IMR-90 (cell line): ENCODE data around the gene MPC1. TPM values are rescaled to one million over a fixed set of nuclear protein-coding genes. Genes with fewer than 3 reads are reported as not detected.

Source experiments
- ATAC-seq: fragments of 200-7000 bp; cut with Tn5 transposase; 2 replicates; pipeline ENCODE4 v1.9.1; 2020; ENCODE audit warnings: low read depth, mild to moderate bottlenecking, moderate library complexity
- BruUV-seq: library from RNA; stranded (reverse); fragments of 400-500 nt; replicated peaks from 2 replicates; lab custom pipeline; 2021; lab: Mats Ljungman, UMichigan
- CTCF ChIA-PET: fragments of 300-600 bp; formaldehyde crosslinking; extraction: SDS; loops from one replicate; lab custom pipeline; 2021; ENCODE audit warnings: antibody characterized with exemption; lab: Yijun Ruan, JAX
- POLR2A ChIA-PET: fragments of 300-600 bp; sonication (Branson Sonifier 250); formaldehyde crosslinking; loops from one replicate; lab custom pipeline; 2022; ENCODE audit warnings: antibody characterized with exemption; ENCODE audit not compliant: unreplicated experiment; lab: Charles Lee
- DNase-seq: peaks from one replicate; pipeline ENCODE4 v3.0.0; 2013
- H2AFZ ChIP-seq: replicated peaks from 2 replicates; pipeline ENCODE3; 2013; ENCODE audit warnings: low read length, mild to moderate bottlenecking; ENCODE audit not compliant: poor library complexity
- H2AK5ac ChIP-seq: 2 replicates; pipeline ENCODE4 v1.6.1; 2013; ENCODE audit warnings: low read depth, low read length, inconsistent platforms
- H2AK9ac ChIP-seq: replicated peaks from 2 replicates; pipeline ENCODE3; 2013; ENCODE audit warnings: mild to moderate bottlenecking, low read depth, low read length, moderate library complexity; ENCODE audit not compliant: poor library complexity
- H2BK120ac ChIP-seq: 2 replicates; pipeline ENCODE4 v1.6.1; 2013; ENCODE audit warnings: low read depth, low read length, inconsistent platforms
- H2BK15ac ChIP-seq: 3 replicates; pipeline ENCODE4 v1.6.1; 2013; ENCODE audit warnings: low read depth, low read length, inconsistent platforms
- H2BK20ac ChIP-seq: 2 replicates; pipeline ENCODE4 v1.6.1; 2013; ENCODE audit warnings: low read depth, mild to moderate bottlenecking, inconsistent platforms, low read length, moderate library complexity
- H2BK5ac ChIP-seq: 2 replicates; pipeline ENCODE4 v1.6.1; 2013; ENCODE audit warnings: mild to moderate bottlenecking, low read depth, low read length, inconsistent platforms; ENCODE audit not compliant: poor library complexity, severe bottlenecking
- H3K14ac ChIP-seq: replicated peaks from 2 replicates; pipeline ENCODE4 v1.6.1; 2013; ENCODE audit warnings: low read depth, low read length, inconsistent platforms
- H3K18ac ChIP-seq: 2 replicates; pipeline ENCODE4 v1.6.1; 2013; ENCODE audit warnings: low read depth, low read length, control low read depth
- H3K23ac ChIP-seq: 2 replicates; pipeline ENCODE4 v1.6.1; 2013; ENCODE audit warnings: low read depth, low read length, inconsistent platforms
- H3K27ac ChIP-seq: 2 replicates; pipeline ENCODE4 v1.5.1; 2013; ENCODE audit warnings: mild to moderate bottlenecking, control low read depth, low read length; ENCODE audit not compliant: insufficient read depth
- H3K27me3 ChIP-seq: 2 replicates; pipeline ENCODE4 v1.6.1; 2013; ENCODE audit warnings: low read length; ENCODE audit not compliant: control insufficient read depth, insufficient read depth
- H3K36me3 ChIP-seq: 2 replicates; pipeline ENCODE4 v1.6.1; 2013; ENCODE audit warnings: low read length, mixed read lengths; ENCODE audit not compliant: control insufficient read depth, insufficient read depth
- H3K4ac ChIP-seq: 2 replicates; pipeline ENCODE4 v1.6.1; 2013; ENCODE audit warnings: low read depth, low read length, inconsistent platforms
- H3K4me1 ChIP-seq: 2 replicates; pipeline ENCODE4 v1.6.1; 2013; ENCODE audit warnings: low read length, mixed read lengths; ENCODE audit not compliant: control insufficient read depth, insufficient read depth
- H3K4me2 ChIP-seq: 2 replicates; pipeline ENCODE4 v1.6.1; 2013; ENCODE audit warnings: low read depth, mild to moderate bottlenecking, control low read depth, low read length, moderate library complexity
- H3K4me3 ChIP-seq: 2 replicates; pipeline ENCODE4 v1.5.1; 2013; ENCODE audit warnings: low read depth, mild to moderate bottlenecking, control low read depth, low read length, moderate library complexity; ENCODE audit not compliant: insufficient read depth
- H3K56ac ChIP-seq: 2 replicates; pipeline ENCODE4 v1.6.1; 2013; ENCODE audit warnings: low read length, inconsistent platforms; ENCODE audit not compliant: insufficient read depth; ENCODE audit errors: extremely low read depth
- H3K79me1 ChIP-seq, 2 experiments: 2 replicates each; pipeline ENCODE4 v1.6.1; 2013; ENCODE audit warnings: low read length in 2 of 2, inconsistent platforms in 1 of 2, low read depth in 1 of 2
- H3K9ac ChIP-seq: 2 replicates; pipeline ENCODE4 v1.6.1; 2013; ENCODE audit warnings: low read depth, low read length, control low read depth
- H3K9me1 ChIP-seq: 2 replicates; pipeline ENCODE4 v1.6.1; 2013; ENCODE audit warnings: low read length, inconsistent platforms; ENCODE audit not compliant: insufficient read depth
- H3K9me3 ChIP-seq: 2 replicates; pipeline ENCODE4 v1.6.1; 2013; ENCODE audit warnings: low read length; ENCODE audit not compliant: control insufficient read depth, insufficient read depth
- H4K20me1 ChIP-seq: 2 replicates; pipeline ENCODE4 v1.6.1; 2013; ENCODE audit warnings: low read length, inconsistent platforms; ENCODE audit not compliant: insufficient read depth
- H4K5ac ChIP-seq: 2 replicates; pipeline ENCODE4 v1.6.1; 2013; ENCODE audit warnings: mild to moderate bottlenecking, low read depth, low read length, control low read depth
- H4K8ac ChIP-seq, 2 experiments: 2 replicates each; pipeline ENCODE4 v1.6.1; 2013; ENCODE audit warnings: low read depth in 2 of 2, low read length in 2 of 2, control low read depth in 1 of 2, inconsistent platforms in 1 of 2
- H4K91ac ChIP-seq: 2 replicates; pipeline ENCODE4 v1.6.1; 2013; ENCODE audit warnings: low read depth, low read length, inconsistent platforms; ENCODE audit not compliant: insufficient read depth
- BHLHE40 ChIP-seq: fragments of 150-350 bp; IDR thresholded peaks from 2 replicates; pipeline ENCODE4 v1.6.1; 2016; ENCODE audit warnings: mild to moderate bottlenecking, low read depth, low read length
- CEBPB ChIP-seq: IDR thresholded peaks from 2 replicates; pipeline ENCODE4 v1.6.1; 2012; ENCODE audit warnings: low read depth, low read length, improper control_type of control experiment
- CHD1 ChIP-seq: IDR thresholded peaks from 2 replicates; pipeline ENCODE4 v1.6.1; 2012; ENCODE audit warnings: low read depth, low read length, improper control_type of control experiment
- CTCF ChIP-seq: conservative IDR thresholded peaks from 2 replicates; pipeline ENCODE4 v1.5.1; 2012; ENCODE audit warnings: mild to moderate bottlenecking, low read depth, low read length, improper control_type of control experiment
- ELK1 ChIP-seq: fragments of 150-350 bp; IDR thresholded peaks from 2 replicates; pipeline ENCODE4 v1.6.1; 2016; ENCODE audit warnings: low read depth, mild to moderate bottlenecking, low read length, moderate library complexity, borderline replicate concordance
- MAFK ChIP-seq: IDR thresholded peaks from 2 replicates; pipeline ENCODE4 v1.6.1; 2012; ENCODE audit warnings: low read depth, low read length, improper control_type of control experiment
- MAZ ChIP-seq: IDR thresholded peaks from 2 replicates; pipeline ENCODE4 v1.6.1; 2012; ENCODE audit warnings: low read depth, mild to moderate bottlenecking, low read length, improper control_type of control experiment, moderate library complexity, borderline replicate concordance
- MXI1 ChIP-seq: IDR thresholded peaks from 2 replicates; pipeline ENCODE4 v1.6.1; 2012; ENCODE audit warnings: low read depth, mild to moderate bottlenecking, low read length, moderate library complexity, borderline replicate concordance
- NFE2L2 ChIP-seq: fragments of 150-350 bp; IDR thresholded peaks from 2 replicates; pipeline ENCODE4 v1.6.1; 2016; ENCODE audit warnings: low read depth, mild to moderate bottlenecking, low read length
- POLR2A ChIP-seq: IDR thresholded peaks from 2 replicates; pipeline ENCODE4 v1.6.1; 2012; ENCODE audit warnings: mild to moderate bottlenecking, low read depth, low read length
- RAD21 ChIP-seq: IDR thresholded peaks from 2 replicates; pipeline ENCODE4 v1.6.1; 2012; ENCODE audit warnings: low read length, improper control_type of control experiment
- RCOR1 ChIP-seq: IDR thresholded peaks from 2 replicates; pipeline ENCODE4 v1.6.1; 2012; ENCODE audit warnings: mild to moderate bottlenecking, low read length, improper control_type of control experiment; ENCODE audit not compliant: insufficient replicate concordance
- RFX5 ChIP-seq: IDR thresholded peaks from 2 replicates; pipeline ENCODE4 v1.8.0; 2012; ENCODE audit warnings: low read depth, mild to moderate bottlenecking, low read length, moderate library complexity
- SMC3 ChIP-seq: fragments of 150-350 bp; IDR thresholded peaks from 2 replicates; pipeline ENCODE4 v1.6.1; 2016; ENCODE audit warnings: low read depth, mild to moderate bottlenecking, antibody characterized with exemption, low read length, moderate library complexity
- USF2 ChIP-seq: fragments of 150-350 bp; IDR thresholded peaks from 2 replicates; pipeline ENCODE4 v1.6.1; 2017; ENCODE audit warnings: mild to moderate bottlenecking, antibody characterized with exemption, low read length, low read depth
- WGBS, 2 experiments: methylation state at CpG; one replicate each; pipeline versions ENCODE4 v1.1.5 to v1.1.7; 2013; ENCODE audit warnings: missing lambda C conversion rate in 2 of 2; ENCODE audit not compliant: insufficient read length in 1 of 2; ENCODE audit errors: extremely low coverage in 2 of 2; 5-methylcytosine and 5-hydroxymethylcytosine counted together
- dilution Hi-C: fragments of 300-500 bp; cut with HindIII; formaldehyde crosslinking; loops from one replicate; pipeline ENCODE4 v1.14.3; 2018; ENCODE audit warnings: low sequenced_read_pairs; ENCODE audit not compliant: unreplicated experiment
- in situ Hi-C: fragments of 300-500 bp; cut with MboI; formaldehyde crosslinking; loops from 3 replicates; pipeline ENCODE4 v1.14.3; 2019; ENCODE audit warnings: low sequenced_read_pairs, inconsistent platforms, mixed read lengths
- intact Hi-C: fragments of 100-400 bp; cut with micrococcal nuclease; formaldehyde crosslinking; loops from 2 replicates; pipeline ENCODE4 v1.10.0; 2022
- polyA plus RNA-seq, 3 experiments: library from polyadenylated mRNA; depleted of rRNA; stranded (reverse); fragments of >200 nt; gene quantifications; 2 replicates each; pipeline ENCODE4 v1.2.3, GENCODE V29; 2012; ENCODE audit warnings: low replicate concordance in 1 of 3
- total RNA-seq: library from RNA; depleted of rRNA; stranded (reverse); fragments of >200 nt; gene quantifications from 2 replicates; pipeline ENCODE4 v1.2.3, GENCODE V29; 2012

MPC1 gene
- total and polyA plus RNA-seq, 2 of the 4 experiments (the other 2 are of a cell fraction), result 10.9 to 12.0 TPM

GRCh38 chr6:166395351-166395750, 12.6 kb upstream of the MPC1 start:
- Histone ChIP-seq H3K14ac (no peak overlapping the region), H3K23ac (no peak overlapping the region), H3K4me2 (no peak overlapping the region), H3K4me1 (no peaks in the 10 kb centered on the region), H3K4me3 (no peak overlapping the region), H3K27me3 (peaks cover 28% of the 10 kb centered on the region), H3K9ac (no peak overlapping the region), H3K4ac (no peak overlapping the region), H2BK120ac (no peak overlapping the region), H3K36me3 (no peaks in the 10 kb centered on the region), H3K9me1 (no peaks in the 10 kb centered on the region), H2AK5ac (no peak overlapping the region), H4K20me1 (no peaks in the 10 kb centered on the region), H3K18ac (no peak overlapping the region), H2BK15ac (no peak overlapping the region), H3K9me3 (peaks cover 3% of the 10 kb centered on the region; the same call in 1 of the 2 replicates), H2AFZ (no peak overlapping the region), H3K56ac (no peak overlapping the region), H4K5ac (no peak overlapping the region), H2BK5ac (no peak overlapping the region), H3K79me1 (no peaks in the 10 kb centered on the region), H4K91ac (no peak overlapping the region), H3K27ac (no peak overlapping the region), H2BK20ac (no peak overlapping the region), H4K8ac (no peak overlapping the region), H2AK9ac (no peak overlapping the region)
- DNase-seq, result no peak
- POLR2A ChIA-PET, result no interaction called here
- intact Hi-C loops (no loop called here), in situ Hi-C loops (loop anchor here (5.0 kb wide), 1 partner anchor 118 kb away; no protein-coding TSS in a partner anchor), dilution Hi-C loops (no loop called here)
- TF ChIP-seq RAD21 (no peak), ELK1 (no peak), RFX5 (no peak), USF2 (no peak), POLR2A (no peak), RCOR1 (no peak), CHD1 (no peak), BHLHE40 (no peak), NFE2L2 (no peak), MAFK (no peak), MXI1 (no peak), CEBPB (no peak), SMC3 (no peak), CTCF (no peak), MAZ (no peak)
- BruUV-seq, result no TSS peak
- CTCF ChIA-PET, result no interaction called here
- no peak for ATAC-seq
- WGBS, 2 experiments, result 93% methylated on average over 3 of the region's 6 CpGs; no CpG with 5 or more reads in 1 of the 2 experiments
